Spleen (tissue), 11 donors: ENCODE data around the gene POLR2F. TPM values are rescaled to one million over a fixed set of nuclear protein-coding genes. Genes with fewer than 3 reads are reported as not detected.

Experiments
- DNase-seq: peaks from one replicate; pipeline ENCODE4 v3.0.0-alpha.2; 2020
- H3K27ac ChIP-seq, 8 donors: fragments of 200-600 bp; sonication (generic) in 7 of 8; 1 replicate in 4 of 8; 2 replicates in 4 of 8; pipeline versions ENCODE4 v1.5.0 to v1.8.0; 2016 to 2021; ENCODE audit warnings: inconsistent platforms in 4 of 8, mild to moderate bottlenecking in 4 of 8, moderate library complexity in 1 of 8
- H3K27me3 ChIP-seq, 7 donors: fragments of 200-600 bp; sonication (generic) in 6 of 7; replicated peaks in 1 of 7; 1 replicate in 4 of 7; 2 replicates in 3 of 7; pipeline versions ENCODE4 v1.5.0 to v1.8.0; 2016 to 2021; ENCODE audit warnings: inconsistent platforms in 3 of 7, mild to moderate bottlenecking in 1 of 7
- H3K36me3 ChIP-seq, 6 donors: fragments of 200-600 bp; sonication (generic) in 5 of 6; 1 replicate in 4 of 6; 2 replicates in 2 of 6; pipeline versions ENCODE4 v1.5.0 to v1.8.0; 2016 to 2021; ENCODE audit warnings: inconsistent platforms in 2 of 6
- H3K4me1 ChIP-seq, 6 donors: fragments of 200-600 bp; sonication (generic) in 5 of 6; 1 replicate in 3 of 6; 2 replicates in 3 of 6; pipeline versions ENCODE4 v1.5.0 to v1.8.0; 2016 to 2021; ENCODE audit warnings: inconsistent platforms in 3 of 6
- H3K4me3 ChIP-seq, 8 donors: fragments of 200-600 bp; sonication (generic) in 7 of 8; 1 replicate in 4 of 8; 2 replicates in 4 of 8; pipeline versions ENCODE4 v1.5.0 to v1.8.0; 2016 to 2021; ENCODE audit warnings: inconsistent platforms in 4 of 8, mild to moderate bottlenecking in 4 of 8, moderate library complexity in 2 of 8
- H3K9me3 ChIP-seq, 8 donors: fragments of 200-600 bp; sonication (generic) in 7 of 8; 1 replicate in 4 of 8; 2 replicates in 4 of 8; pipeline versions ENCODE4 v1.5.0 to v1.8.0; 2016 to 2021; ENCODE audit warnings: inconsistent platforms in 4 of 8
- POLR2A ChIP-seq, 3 donors: fragments of 450-650 bp; IDR thresholded peaks; one replicate each; pipeline ENCODE4 v1.5.1; 2017; ENCODE audit warnings: antibody characterized with exemption in 3 of 3, mild to moderate bottlenecking in 1 of 3
- POLR2AphosphoS5 ChIP-seq, 3 donors: sonication (generic); formaldehyde crosslinking; IDR thresholded peaks; one replicate each; pipeline ENCODE4 v1.5.1; 2017; ENCODE audit warnings: antibody characterized with exemption in 3 of 3
- WGBS, 5 donors: extraction: QIAGEN DNeasy Blood & Tissue Kit in 3 of 5; methylation state at CpG; one replicate each; pipeline versions ENCODE4 v1.1.5 to v1.1.7; 2013 to 2018; 5-methylcytosine and 5-hydroxymethylcytosine counted together
- intact Hi-C: fragments of 100-400 bp; cut with DNase I; formaldehyde crosslinking; loops from one replicate; pipeline ENCODE4 v1.15.0; 2023; ENCODE audit warnings: low total_unique reads
- polyA plus RNA-seq, 3 donors: library from polyadenylated mRNA; stranded (reverse); fragments of 200-250 nt; gene quantifications; one replicate each; pipeline ENCODE4 v1.2.1, GENCODE V29; 2013
- total RNA-seq, 7 donors: library from RNA; depleted of rRNA in 3 of 7; stranded (reverse); fragments of >200 nt in 3 of 7; fragmentation: NEBNext Ultra II Directional in 4 of 7; extraction: Animal tissue kit (Norgen Biotek cat#: 25700) in 4 of 7; gene quantifications; one replicate each; pipeline versions ENCODE4 v1.1.0 to v1.2.1, GENCODE V29; 2016 to 2021
- TF ChIP-seq, protein P1 (sequence below), 11 experiments: fragments of 200-600 bp in 7 of 11; fragments of 450-650 bp in 4 of 11; sonication (generic) in 4 of 11; IDR thresholded peaks in 8 of 11; conservative IDR thresholded peaks in 3 of 11; 1 replicate in 7 of 11; 2 replicates in 4 of 11; pipeline versions ENCODE4 v1.4.0 to v1.8.0; 2016 to 2021; ENCODE audit warnings: antibody characterized with exemption in 11 of 11, inconsistent platforms in 4 of 11, mild to moderate bottlenecking in 1 of 11
- donor health status: healthy with polysubstance abuse.
- donor health status: DM: no; HTN: no; CAD: no; lungs with moderate emphysema.
- donor health status: DM: no; HTN: no; CAD: no.
- donor health status: Bipolar disorder and iron deficiency.
- donor health status: healthy.
- donor health status: DM: no; HTN: no; CAD: no.
- donor health status: DM: yes; HTN: yes; CAD: no.

The POLR2F gene
- total and polyA plus RNA-seq, 10 donors, result 28.0 to 111 (median 37.4) TPM

DNA sequence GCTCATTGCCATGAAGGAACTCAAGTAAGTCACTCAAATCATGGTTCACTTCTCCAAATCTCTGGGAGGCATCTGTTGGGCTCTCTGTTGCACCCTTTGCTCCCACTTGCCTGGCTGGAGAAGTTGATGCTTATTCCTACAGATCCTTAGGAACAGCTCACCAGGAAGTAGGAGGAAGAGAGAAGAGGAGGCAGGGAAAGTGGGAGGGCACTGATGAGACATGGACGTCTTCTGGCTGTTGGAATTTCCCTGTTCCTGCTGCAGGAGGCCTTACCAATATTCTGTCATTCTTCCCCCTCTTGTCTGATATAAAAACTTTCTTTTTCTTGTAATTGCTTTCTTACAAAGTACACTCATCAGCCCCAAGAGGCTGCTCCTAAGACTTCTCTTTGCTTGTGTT lies 13.6 kb downstream of the POLR2F start:
- no peak for DNase-seq
- intact Hi-C loops, result loop anchor here (10.0 kb wide), 1 partner anchor 152 kb away; no protein-coding TSS in a partner anchor
- TF ChIP-seq POLR2AphosphoS5 (IDR thresholded peaks at IDR 0.05) (no peak), POLR2A (IDR thresholded peaks at IDR 0.05) (no peak)
- TF ChIP-seq, protein P1, sequence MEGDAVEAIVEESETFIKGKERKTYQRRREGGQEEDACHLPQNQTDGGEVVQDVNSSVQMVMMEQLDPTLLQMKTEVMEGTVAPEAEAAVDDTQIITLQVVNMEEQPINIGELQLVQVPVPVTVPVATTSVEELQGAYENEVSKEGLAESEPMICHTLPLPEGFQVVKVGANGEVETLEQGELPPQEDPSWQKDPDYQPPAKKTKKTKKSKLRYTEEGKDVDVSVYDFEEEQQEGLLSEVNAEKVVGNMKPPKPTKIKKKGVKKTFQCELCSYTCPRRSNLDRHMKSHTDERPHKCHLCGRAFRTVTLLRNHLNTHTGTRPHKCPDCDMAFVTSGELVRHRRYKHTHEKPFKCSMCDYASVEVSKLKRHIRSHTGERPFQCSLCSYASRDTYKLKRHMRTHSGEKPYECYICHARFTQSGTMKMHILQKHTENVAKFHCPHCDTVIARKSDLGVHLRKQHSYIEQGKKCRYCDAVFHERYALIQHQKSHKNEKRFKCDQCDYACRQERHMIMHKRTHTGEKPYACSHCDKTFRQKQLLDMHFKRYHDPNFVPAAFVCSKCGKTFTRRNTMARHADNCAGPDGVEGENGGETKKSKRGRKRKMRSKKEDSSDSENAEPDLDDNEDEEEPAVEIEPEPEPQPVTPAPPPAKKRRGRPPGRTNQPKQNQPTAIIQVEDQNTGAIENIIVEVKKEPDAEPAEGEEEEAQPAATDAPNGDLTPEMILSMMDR (IDR thresholded peaks at IDR 0.05 in 8 of 11, conservative IDR thresholded peaks at IDR 0.05 in 3 of 11), result no peak
- Histone ChIP-seq H3K9me3 (no peaks in the 10 kb centered on the region), H3K4me3 (no peak overlapping the region), H3K27me3 (no peaks in the 10 kb centered on the region), H3K27ac (no peak overlapping the region), H3K36me3 (peaks cover 0 to 88% (median 40%) of the 10 kb centered on the region in 6 donors), H3K4me1 (peaks cover 0 to 10% (median 4%) of the 10 kb centered on the region in 6 donors)
- 56 to 77% (median 64%) methylated on average over 1 of the region's 1 CpG for WGBS, 5 donors

DNA sequence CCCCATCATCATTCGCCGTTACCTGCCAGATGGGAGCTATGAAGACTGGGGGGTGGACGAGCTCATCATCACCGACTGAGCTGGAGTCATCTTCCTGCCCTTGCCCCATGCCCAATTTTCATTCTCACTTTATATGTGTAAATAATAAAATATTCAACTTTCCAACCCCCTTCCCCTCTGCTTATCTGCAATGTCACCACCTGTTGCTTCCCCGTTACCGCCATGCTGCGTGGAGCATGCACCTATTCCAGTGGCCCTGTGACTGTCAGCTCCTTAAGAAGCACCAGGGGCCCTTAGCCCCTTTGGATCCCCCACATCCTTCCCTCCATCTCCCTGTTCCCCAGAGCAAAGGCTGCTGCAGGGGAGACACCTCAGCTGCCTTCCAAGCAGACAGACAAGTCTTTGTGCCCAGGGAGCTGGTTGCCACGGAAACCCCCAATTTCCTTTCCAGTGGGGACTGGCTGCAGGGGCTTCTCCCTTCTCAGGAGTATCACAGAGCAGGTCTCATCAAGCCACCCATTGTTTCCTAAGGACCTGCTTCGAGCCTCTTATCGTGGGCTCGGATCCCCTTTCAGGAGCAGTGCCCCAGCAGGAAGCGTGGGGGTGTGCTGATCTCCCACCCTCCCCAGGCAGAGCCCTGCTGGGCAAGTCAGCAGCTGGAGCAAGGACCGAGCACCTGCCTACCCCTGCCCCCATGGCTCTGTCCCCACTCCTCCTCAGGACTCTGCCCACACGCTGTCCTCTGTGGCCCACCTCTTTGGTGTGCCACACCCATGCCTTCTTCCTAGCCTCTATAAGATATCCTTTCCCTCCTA lies 14.3 kb downstream of the POLR2F start:
- TF ChIP-seq POLR2A (IDR thresholded peaks at IDR 0.05) (no peak), POLR2AphosphoS5 (IDR thresholded peaks at IDR 0.05) (no peak)
- TF ChIP-seq, protein P1 (IDR thresholded peaks at IDR 0.05 in 8 of 11, conservative IDR thresholded peaks at IDR 0.05 in 3 of 11), result no peak
- 88 to 97% (median 93%) methylated on average over 14 of the region's 14 CpGs for WGBS, 5 donors
- H3K27me3 ChIP-seq, result no peaks in the 10 kb centered on the region
- H3K4me3 ChIP-seq, result no peak overlapping the region
- H3K9me3 ChIP-seq, result no peaks in the 10 kb centered on the region
- H3K27ac ChIP-seq, result no peak overlapping the region
- intact Hi-C loops, result loop anchor here (10.0 kb wide), 1 partner anchor 153 kb away; no protein-coding TSS in a partner anchor
- no peak for DNase-seq
- H3K36me3 ChIP-seq, result peaks cover 0 to 88% (median 35%) of the 10 kb centered on the region in 6 donors
- peaks cover 0 to 10% (median 4%) of the 10 kb centered on the region in 6 donors for H3K4me1 ChIP-seq

DNA sequence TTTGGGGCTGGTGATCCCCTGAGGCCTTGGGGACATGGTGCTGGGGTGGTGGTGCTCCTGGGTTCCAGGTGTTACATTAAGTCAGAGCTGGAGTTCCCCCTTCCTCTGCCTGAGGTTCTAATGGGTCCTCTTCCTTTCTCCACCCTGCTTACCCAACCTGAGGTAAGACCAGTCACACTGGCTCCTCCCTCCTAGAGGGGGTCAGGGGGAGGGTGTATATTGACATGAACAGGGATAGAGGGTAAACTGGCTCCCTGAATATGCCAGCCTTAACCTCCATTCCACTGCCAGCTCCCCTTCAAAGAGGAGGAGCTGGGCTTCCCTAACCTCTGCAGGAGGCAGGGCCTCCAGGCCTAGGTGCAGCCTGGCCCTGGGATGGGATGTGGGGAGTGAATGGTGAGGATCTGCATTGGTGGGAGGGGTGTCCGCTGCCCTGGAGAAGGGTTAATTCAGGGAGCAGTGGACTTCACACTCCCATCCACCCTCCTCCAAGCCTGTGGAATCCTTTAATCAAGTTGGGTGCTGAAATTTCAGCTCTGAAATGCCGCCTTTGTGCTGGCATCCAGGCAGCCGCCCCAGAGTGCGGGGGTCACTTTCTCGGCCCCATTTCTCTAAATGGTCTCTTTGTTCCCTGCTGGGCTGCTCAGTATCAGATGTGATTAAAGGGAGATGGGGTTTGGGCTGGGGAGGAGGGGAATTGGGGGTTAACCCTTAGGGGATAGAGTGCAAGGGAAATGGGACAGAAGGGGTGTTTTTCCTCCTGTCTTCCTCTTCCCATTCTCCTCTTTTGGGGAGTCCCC lies 15.2 kb downstream of the POLR2F start:
- Histone ChIP-seq H3K27me3 (no peaks in the 10 kb centered on the region), H3K4me1 (peaks cover 0 to 10% (median 4%) of the 10 kb centered on the region in 6 donors), H3K4me3 (no peak overlapping the region), H3K36me3 (peaks cover 0 to 88% (median 28%) of the 10 kb centered on the region in 6 donors), H3K27ac (no peak overlapping the region), H3K9me3 (no peaks in the 10 kb centered on the region)
- TF ChIP-seq, protein P1 (IDR thresholded peaks at IDR 0.05 in 8 of 11, conservative IDR thresholded peaks at IDR 0.05 in 3 of 11), result no peak
- TF ChIP-seq POLR2AphosphoS5 (IDR thresholded peaks at IDR 0.05) (no peak), POLR2A (IDR thresholded peaks at IDR 0.05) (no peak)
- intact Hi-C loops, result loop anchor here (10.0 kb wide), 1 partner anchor 154 kb away; no protein-coding TSS in a partner anchor
- no peak for DNase-seq
- 96 to 100% (median 96%) methylated on average over 5 of the region's 5 CpGs for WGBS, 5 donors
